Coronary artery (tissue), 2 donors: ENCODE results near the gene TRIM67.

Experiments used
- DNase-seq: peaks from one replicate; pipeline ENCODE4 v3.0.0-alpha.2; 2017; ENCODE audit warnings: low spot score
- H3K27ac ChIP-seq, 2 donors: fragments of 200-600 bp; sonication (generic); one replicate each; pipeline ENCODE4 v1.5.1; 2016 to 2019
- H3K4me3 ChIP-seq: fragments of 200-600 bp; sonication (generic); 2 replicates; pipeline ENCODE4 v1.5.1; 2016; ENCODE audit warnings: mild to moderate bottlenecking, moderate library complexity
- CTCF ChIP-seq: fragments of 200-600 bp; sonication (generic); IDR thresholded peaks from one replicate; pipeline ENCODE4 v1.5.1; 2019; ENCODE audit warnings: antibody characterized with exemption

Gene TRIM67

GRCh38 chr1:231217056-231217455 lies 55.2 kb downstream of the TRIM67 start:
- Histone ChIP-seq H3K27ac (no peak overlapping the region), H3K4me3 (no peak overlapping the region)
- DNase-seq = no peak
- TF ChIP-seq CTCF = no peak

GRCh38 chr1:231218078-231218477 lies 56.2 kb downstream of the TRIM67 start:
- H3K27ac ChIP-seq = no peak overlapping the region
- H3K4me3 ChIP-seq = no peak overlapping the region
- no peak for DNase-seq
- no peak for TF ChIP-seq CTCF

- no peak for TF ChIP-seq CTCF
- no peak for DNase-seq
- Histone ChIP-seq H3K4me3 (no peak overlapping the region), H3K27ac (no peak overlapping the region)
Observed at GRCh38 chr1:231219422-231220401, 57.9 kb downstream of the TRIM67 start.

- Histone ChIP-seq H3K27ac (no peak overlapping the region), H3K4me3 (no peak overlapping the region)
- no peak for TF ChIP-seq CTCF
- DNase-seq = no peak
Observed at GRCh38 chr1:231220801-231221200, 58.9 kb downstream of the TRIM67 start.

GRCh38 chr1:231226156-231226555 lies 64.3 kb downstream of the TRIM67 start:
- Histone ChIP-seq H3K27ac (no peak overlapping the region), H3K4me3 (no peak overlapping the region)
- TF ChIP-seq CTCF = no peak
- no peak for DNase-seq

- Histone ChIP-seq H3K4me3 (no peak overlapping the region), H3K27ac (no peak overlapping the region)
- no peak for DNase-seq
- no peak for TF ChIP-seq CTCF
Observed at GRCh38 chr1:231231511-231231910, 69.7 kb downstream of the TRIM67 start.
